ENCODE results near the gene TMEM234. TPM values are rescaled to one million over a fixed set of nuclear protein-coding genes. Genes with fewer than 3 reads are reported as not detected.

Gene TMEM234
- total RNA-seq, 1 donor from 2014 or later = 18.4 TPM

GRCh38 chr1:32180186-32181060 lies 41.7 kb downstream of the TMEM234 start:
- no peak for DNase-seq (ENCODE audit: low spot score)

- DNase-seq (ENCODE audit: low spot score) = peak; percentile 99
These were observed 42.5 kb downstream of the TMEM234 start, which contains the start of gene TXLNA for GRCh38 chr1:32179443-32180185. Gene TXLNA (plus strand): TSS chr1:32179675. CDS start chr1:32180346, 671 bp downstream.

- no peak for DNase-seq (ENCODE audit: low spot score)
These were observed 43.0 kb downstream of the TMEM234 start for GRCh38 chr1:32179193-32179442.

GRCh38 chr1:32178380-32179192 lies 43.6 kb downstream of the TMEM234 start:
- no peak for DNase-seq (ENCODE audit: low spot score)

DNA sequence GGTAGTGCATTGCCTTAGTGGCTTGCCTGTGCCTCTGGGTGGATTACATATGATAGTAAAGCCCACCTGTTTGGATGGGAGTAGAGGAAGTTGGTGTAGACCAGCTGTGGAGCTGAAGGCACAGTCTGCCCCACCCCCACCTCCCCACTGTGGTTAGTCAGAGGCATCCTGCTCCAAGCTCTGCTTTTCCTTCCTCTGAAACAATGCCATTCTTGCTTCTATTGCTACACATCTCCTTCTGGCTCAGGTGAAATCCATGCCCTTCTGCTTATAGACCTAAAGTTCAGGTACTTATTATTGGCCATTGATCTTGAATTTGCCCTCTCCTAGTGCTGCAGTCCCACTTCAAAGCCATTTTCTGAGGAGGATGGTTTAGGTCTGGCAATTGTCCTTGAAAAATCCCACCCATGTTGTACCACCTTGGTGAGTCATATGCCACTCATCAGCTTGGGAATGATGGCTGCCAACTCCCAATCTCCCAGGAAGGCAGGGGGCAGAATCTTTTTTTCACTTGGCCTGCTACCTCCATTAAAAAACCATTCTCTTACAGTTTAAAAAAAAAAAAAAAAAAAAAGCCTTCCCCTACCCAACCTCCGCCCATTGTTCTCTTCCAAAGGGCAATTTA lies 49.4 kb downstream of the TMEM234 start:
- no peak for DNase-seq (ENCODE audit: low spot score)

- no peak for DNase-seq (ENCODE audit: low spot score)
These were observed 51.2 kb downstream of the TMEM234 start for GRCh38 chr1:32170991-32171390.

Other genes starting within 250 kb of the TMEM234 start
- 80.1 TPM for gene KHDRBS1, start 208.5 kb downstream of the TMEM234 start, total RNA-seq
- gene TMEM39B, start 149.4 kb downstream of the TMEM234 start, total RNA-seq = 15.6 TPM
- 73.7 TPM for gene KPNA6, start 114.3 kb downstream of the TMEM234 start, total RNA-seq
- 54.5 TPM for gene TXLNA, start 42.7 kb downstream of the TMEM234 start, total RNA-seq
- gene CCDC28B, start 21.8 kb downstream of the TMEM234 start, total RNA-seq = 3.5 TPM
- gene IQCC, start 16.7 kb downstream of the TMEM234 start, total RNA-seq = 0.67 TPM
- not detected for gene DCDC2B, start 13.3 kb downstream of the TMEM234 start, total RNA-seq
- 160 TPM for gene EIF3I, start 54 bp upstream of the TMEM234 start, total RNA-seq
- 7.5 TPM for gene FAM167B, start 24.9 kb upstream of the TMEM234 start, total RNA-seq
- 1.8 TPM for gene LCK, start 28.9 kb upstream of the TMEM234 start, total RNA-seq
- gene HDAC1, start 69.7 kb upstream of the TMEM234 start, total RNA-seq = 32.3 TPM
- 51.8 TPM for gene MARCKSL1, start 113.9 kb upstream of the TMEM234 start, total RNA-seq
- gene FAM229A, start 140.1 kb upstream of the TMEM234 start, total RNA-seq = 6.2 TPM
- gene TSSK3, start 140.2 kb upstream of the TMEM234 start, total RNA-seq = 1.2 TPM
- 63.2 TPM for gene BSDC1, start 172.1 kb upstream of the TMEM234 start, total RNA-seq
- not detected for gene ZBTB8B, start 242.7 kb upstream of the TMEM234 start, total RNA-seq